ENCODE data around the gene CCDC83.
"Not testable (repeated sequence)": the region's sequence is repeated elsewhere in the genome, so short reads cannot be mapped to it uniquely, and the experiment has no call there.

CCDC83 gene

DNA sequence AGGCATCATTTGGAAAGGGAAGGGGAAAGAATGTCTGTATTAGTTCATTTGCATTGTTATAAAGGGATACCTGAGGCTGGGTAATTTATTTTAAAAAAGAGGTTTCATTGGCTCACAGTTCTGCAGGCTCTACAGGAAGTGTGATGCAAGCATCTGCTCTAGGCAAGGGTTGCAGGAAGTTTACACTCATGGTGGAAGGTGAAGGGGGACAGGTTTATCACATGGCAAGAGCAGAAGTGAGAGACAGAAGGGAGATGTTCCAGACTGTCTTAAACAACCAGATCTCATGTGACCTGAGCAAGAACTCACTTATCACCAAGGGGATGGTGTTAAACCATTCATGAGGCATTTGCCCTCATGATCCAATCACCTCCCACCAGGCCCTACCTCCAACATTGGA, 90.6 kb downstream of the CCDC83 start:
- no peak for DNase-seq

DNA sequence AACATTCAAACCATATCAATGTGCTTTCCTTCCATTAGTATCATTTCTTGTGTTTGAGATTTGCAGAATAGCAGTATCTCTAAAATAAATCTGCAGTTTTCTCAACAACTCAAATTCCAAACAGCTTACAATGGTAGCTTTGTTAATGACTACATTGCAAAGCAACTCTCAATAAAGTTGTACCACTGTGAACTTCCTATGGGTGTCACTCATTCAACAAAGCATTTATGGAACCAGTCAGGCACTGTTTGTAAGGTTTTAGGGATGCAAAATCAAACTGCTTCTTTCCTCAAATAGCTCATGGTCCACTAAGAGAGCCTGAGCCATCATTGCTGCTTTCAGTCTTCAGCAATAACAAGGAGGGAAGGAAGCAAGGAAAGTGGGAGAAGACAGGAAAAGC, 91.0 kb downstream of the CCDC83 start:
- no peak for DNase-seq

DNA sequence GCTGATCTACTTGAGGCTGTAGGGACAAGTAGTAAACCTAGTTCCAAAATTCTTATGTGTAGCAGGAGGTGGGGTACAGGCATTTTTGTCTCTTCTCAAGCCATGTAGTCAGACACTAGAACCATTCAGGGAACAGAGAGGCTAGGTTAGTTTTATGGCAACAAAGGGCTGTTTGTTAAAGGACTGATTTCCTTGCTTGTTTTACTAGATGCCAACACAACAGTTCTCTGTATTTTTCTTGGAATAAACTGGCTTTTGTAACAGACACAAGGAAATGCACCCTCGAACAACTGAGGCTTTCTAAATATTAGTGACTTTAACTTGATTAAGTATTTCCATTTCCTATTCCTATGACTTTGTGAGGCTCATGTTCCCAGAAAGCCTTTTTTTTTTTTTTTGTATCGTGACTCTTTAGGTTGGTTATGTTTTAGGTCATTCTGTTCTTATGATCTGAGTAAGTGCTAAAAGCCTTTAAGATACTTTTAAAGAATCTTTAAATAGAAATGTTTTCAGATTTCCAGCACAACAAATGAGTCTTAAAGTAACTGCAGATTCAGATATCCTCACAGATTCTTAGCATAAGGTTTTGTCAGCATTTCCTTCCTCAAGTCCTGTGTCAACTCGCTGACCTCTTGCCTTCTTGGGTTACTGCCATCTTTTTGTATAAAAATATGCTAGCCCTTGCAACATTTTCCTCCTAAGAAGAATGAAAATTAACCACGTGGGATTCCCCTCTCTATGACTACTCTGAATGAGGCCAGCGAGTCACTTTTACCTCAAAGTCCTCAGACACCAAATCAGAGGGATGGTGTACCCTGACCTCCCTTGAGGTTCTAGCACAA, 92.5 kb downstream of the CCDC83 start:
- DNase-seq: peak; percentile 93

DNA sequence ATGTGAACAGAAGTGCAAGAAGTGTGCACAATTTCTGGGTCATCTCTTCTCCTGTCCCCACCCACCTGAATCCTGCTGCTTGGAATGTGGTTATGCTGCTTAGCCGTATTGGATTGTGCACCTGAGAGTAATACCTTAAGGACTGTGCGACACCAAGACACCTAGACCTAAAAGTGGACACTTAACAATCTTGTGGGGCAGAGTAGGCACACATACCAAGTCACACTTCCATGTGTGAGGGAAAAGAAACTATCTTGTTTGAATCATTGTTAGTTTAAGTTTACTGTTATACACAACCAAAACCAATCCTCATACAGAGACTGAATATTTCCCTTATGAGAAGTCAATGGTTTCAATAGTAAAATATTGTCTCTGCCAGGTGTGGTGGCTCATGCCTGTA, 93.7 kb downstream of the CCDC83 start:
- DNase-seq: no peak

DNA sequence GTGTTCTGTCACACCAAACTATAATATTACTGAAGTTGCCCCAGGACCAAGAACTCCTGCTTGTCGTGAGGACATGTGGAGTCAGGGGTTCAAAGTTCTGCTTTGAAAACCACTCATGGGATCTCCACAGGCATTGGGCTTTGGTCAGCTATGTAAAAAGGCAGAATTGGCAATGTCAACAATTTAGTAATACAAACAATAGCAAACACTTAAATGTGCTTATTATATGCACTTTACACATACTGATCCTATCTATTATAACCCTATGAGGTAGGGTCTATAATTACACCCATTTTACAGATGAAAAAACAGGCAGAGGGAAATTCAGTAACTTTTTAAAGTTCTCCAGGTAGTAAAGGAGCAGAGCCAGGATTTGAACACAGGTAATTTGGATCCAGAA, 94.6 kb downstream of the CCDC83 start:
- no peak for DNase-seq

DNA sequence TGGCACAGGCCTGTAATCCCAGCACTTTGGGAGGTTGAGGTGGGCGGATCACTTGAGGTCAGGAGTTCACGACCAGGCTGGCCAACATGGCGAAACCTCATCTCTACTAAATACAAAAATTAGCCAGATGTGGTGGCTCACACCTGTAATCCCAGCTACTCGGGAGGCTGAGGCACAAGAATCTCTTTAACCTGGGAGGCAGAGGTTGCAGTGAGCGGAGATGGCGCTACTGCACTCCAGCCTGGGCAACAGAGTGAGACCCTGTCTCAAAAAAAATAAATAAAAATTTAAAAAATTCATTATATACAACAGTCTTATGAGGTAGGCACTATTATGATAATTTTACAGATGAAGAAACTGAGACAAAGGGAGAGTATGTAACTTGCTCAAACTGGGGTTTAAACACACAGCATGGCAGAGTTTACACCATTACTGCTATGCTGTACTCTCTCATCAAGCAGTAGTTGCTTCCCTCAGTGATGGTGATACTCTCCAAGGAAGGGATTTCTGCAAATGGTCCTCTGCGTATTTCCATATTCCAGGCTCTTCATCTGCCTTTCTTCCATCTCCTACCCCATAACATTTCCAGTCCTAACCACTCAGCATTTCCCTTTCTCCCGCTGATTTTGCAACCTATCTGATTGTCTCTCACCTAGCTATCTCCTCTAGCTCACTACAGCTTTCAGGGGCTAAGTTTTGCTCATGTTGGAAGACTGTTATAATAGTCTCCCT, 95.3 kb downstream of the CCDC83 start:
- DNase-seq: no peak

DNA sequence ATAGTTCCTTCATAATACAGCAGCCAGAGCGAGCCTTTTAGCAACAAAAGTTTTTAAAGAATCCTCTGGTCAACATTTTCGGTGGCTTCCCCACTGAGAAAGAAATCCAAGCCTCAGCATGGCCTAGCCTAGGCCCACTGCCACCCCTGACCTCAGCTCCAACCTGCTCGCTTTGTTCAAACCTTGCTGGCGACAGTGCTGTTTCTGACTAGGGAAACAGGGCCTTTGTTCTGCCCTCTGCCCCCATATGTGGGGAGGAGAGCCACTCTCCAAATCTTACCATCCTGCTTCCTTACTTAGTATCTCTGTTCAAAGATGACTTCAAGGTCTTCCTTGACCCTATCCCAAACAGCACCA, 95.8 kb downstream of the CCDC83 start:
- no peak for DNase-seq

DNA sequence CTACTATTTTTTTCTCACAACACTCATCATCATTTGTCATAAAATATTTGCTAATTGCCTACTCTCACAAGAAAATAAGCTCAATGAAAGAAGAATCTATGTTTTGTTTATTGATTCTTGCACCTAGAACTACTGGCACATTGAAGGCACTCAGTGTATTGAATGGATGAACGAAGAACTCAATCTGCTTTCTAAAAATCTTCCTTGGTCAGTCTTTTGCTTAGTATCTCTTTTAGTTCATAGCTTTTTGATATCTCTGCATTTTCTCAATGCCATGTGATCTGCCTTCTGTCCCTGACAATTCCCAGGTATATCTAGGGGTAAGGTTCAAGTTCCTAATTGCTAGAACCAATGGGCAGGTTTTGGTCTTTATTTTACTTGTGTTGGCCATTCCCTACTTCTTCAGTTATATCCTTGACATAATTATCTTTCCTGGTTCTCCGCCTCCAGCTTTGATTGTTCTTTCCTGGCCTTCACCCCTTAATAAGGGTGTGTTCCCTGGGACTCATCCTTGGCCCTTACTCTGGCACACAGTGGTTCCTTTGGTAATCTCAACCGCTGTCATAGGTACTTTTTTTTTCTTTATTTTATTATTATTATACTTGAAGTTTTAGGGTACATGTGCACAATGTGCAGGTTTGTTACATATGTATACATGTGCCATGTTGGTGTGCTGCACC, 96.4 kb downstream of the CCDC83 start:
- DNase-seq: no peak

DNA sequence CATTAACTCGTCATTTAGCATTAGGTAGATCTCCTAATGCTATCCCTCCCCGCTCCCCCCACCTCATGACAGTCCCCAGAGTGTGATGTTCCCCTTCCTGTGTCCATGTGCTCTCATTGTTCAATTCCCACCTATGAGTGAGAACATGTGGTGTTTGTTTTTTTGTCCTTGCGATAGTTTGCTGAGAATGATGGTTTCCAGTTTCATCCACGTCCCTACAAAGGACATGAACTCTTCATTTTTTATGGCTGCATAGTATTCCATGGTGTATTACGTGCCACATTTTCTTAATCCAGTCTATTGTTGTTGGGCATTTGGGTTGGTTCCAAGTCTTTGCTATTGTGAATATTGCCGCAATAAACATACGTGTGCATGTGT, 96.9 kb downstream of the CCDC83 start:
- not testable (repeated sequence) for DNase-seq

DNA sequence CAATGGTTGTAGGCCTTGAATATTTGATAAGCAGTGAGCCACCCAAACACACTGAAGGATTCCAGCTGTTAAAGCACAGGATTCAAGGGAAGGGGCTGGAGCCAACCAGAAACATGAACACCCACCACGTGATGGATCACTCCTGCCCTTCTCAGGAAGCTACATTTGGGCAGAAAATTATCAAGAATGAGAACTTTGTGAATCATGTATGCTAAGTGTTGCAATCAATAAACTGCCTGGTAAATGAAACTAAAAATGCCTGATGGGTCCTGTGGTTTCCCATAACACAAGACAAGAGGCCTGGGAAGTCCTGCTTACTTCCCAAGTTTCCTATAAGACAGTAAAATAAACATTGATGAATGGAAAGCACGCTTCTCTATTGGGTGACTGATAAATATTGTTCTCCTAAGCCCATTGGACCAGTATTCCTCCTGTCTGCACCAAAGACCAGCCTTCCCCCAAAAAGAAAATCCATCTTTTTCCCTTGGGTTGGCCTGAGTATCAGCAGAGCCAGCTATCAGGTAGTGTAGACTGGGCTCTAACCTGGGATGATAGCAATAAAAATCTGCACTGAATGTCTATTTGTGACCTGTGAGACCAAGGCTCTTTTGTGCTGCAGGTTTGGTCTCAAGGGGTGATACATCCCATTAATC, 98.4 kb downstream of the CCDC83 start:
- peak; percentile 90 for DNase-seq

DNA sequence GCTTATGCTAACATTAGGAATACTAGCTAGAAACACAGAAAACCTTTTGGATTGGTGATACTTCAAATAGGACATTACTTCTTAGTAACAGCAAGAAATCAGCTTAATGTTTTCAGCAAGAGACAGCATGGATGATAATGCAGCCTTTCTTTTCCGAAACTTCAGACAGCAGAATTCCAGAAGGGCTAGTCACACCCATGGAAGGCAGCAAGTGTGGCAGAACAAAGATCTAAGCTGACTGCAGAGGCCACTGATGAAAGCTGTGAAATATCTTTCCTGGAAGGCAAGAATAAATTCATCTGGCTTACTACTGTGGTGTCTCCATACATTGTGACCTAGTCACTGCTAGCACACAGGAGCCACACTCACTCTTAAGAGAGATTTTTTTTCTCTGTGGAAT, 100.3 kb downstream of the CCDC83 start:
- DNase-seq: no peak

DNA sequence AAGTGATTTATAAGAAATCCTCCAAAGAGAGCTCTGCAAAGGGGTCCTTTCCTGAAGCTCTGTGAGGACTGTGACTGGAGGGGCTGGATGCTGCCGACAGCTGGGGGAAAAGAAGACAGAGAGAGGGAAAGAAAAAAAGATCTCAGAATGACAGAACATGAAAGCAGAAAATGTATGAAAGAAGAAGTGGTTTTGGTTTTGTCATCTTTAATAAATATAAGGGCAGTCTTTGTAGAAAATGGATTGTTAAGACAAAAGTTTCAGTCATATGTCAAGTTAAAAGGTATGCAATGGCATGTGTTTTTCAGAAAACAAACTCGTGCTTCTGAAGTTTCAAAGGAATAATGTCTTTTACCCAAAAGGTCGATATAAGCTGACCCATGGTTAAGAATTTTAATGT, 105.5 kb downstream of the CCDC83 start:
- DNase-seq: no peak

DNA sequence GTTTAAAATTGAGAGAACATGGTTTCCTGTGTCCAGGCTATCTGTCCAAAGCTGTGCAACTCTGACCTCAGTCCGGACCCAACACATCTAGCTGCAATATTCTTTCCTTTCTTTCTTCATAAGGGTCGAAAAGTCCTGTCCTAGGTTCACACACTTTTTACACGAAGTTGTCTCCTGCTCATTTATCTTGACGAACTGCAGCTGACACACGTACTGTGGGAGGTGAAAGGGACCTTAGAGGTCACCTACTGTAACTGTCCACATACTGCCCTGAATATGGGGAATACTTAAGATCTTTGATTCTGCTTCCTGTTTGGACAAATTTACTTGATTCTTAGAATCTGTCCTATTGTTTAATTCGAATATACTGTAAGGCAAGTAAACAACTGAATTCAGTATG, 105.9 kb downstream of the CCDC83 start:
- DNase-seq: no peak

DNA sequence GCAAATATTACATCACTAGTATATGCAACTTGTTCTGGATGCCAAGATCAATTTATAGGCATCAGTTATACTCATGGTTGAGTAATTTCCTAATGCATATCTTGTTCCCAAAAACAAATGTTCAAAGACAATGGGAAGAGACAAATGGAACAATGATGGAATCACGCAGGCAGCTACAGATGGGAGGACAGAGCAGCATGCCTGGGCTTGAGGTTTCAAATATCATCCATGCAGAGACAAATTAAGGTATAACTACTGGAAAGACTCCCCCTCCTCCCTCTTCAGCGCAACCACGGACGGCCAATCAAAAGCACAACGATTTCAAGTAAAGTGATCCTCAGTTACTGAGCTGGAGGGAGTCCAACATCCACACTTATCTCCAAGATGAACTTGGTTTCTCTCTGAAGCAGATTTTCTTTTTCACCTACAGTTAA, 106.8 kb downstream of the CCDC83 start:
- no peak for DNase-seq

DNA sequence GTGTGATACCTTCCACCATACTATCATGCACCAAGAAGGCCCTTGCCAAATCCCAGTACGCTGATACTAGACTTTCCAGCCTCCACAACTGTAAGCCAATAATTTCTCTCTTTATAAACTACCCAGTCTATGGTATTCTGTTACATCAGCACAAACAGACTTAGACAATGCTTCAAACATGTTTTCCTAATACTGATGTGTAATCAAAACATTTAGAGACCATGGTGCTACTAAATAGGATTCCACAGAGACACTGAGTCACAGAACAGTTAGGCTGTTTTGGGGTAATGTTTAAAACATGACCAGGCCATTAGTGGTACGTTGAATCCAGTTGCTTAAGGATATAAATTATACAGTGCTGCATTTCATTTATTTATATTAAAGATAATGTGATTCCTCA, 110.0 kb downstream of the CCDC83 start:
- no peak for DNase-seq

DNA sequence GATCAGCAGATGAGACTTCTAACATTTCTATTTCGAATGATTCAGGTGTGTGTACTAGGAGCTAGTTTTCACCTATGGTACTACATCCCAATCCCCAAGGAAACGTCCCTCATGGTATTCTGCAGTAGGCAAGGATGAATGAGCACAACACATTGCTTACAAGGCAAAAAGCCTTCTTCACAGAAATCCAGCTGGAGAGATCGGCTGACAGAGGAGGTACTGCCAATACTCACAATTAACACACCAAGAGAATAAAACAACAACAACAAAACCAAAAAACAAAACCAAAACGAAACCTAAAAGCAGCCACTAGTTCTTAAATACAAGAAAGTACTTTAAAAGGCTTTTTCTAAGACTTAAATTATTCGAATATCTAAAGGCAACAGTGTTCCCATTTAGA, 112.3 kb downstream of the CCDC83 start:
- no peak for DNase-seq

Measured in suppressor macrophage treated with lipopolysaccharide for 4 hours (primary cell).